ENCODE data around the gene MRAS. TPM values are rescaled to one million over a fixed set of nuclear protein-coding genes. Genes with fewer than 3 reads are reported as not detected.

MRAS gene
- total RNA-seq, 2 donors from 2014 or later: 81.5 to 102 TPM

DNA sequence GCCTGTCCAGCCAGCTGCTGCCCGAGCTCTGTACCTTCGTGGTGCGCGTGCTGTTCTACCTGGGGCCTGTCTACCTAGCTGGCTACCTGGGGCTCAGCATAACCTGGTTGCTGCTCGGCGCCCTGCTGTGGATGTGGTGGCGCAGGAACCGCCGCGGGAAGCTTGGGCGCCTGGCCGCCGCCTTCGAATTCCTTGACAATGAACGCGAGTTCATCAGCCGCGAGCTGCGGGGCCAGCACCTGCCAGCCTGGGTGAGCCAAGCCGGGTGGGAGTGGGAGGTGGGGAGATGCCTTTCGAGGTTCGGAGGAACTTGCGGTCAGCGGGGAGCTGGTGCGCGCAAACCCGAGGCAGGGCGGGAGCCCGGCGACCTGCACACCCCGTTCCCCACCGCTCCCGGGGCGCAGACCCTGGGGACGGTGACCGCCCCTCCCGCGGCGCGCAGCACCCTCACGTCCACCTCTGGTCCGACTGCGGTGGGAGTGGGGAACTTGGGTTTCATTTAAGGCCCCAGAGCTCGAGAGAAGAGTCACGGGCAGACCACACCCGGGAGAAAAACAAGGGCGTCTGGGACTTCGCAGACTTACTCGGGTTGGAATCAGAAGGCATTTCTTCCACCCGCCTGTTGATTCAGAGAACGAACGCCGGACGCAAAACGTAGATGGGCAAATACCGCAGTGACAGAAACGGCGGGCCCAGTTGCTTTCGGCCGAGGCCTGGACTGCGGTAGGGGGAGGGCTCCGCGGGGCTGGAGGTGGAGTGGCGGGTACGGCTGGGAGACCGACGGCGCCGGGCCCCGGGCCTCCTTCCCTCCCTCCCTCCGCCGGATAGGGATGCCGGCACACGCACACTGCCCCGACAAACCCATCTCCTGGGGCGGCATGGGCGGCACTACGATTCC lies 86.7 kb downstream of the MRAS start:
- intact Hi-C loops (cut with DNase I): no loop called here
- DNase-seq (ENCODE audit: low spot score): no peak

DNA sequence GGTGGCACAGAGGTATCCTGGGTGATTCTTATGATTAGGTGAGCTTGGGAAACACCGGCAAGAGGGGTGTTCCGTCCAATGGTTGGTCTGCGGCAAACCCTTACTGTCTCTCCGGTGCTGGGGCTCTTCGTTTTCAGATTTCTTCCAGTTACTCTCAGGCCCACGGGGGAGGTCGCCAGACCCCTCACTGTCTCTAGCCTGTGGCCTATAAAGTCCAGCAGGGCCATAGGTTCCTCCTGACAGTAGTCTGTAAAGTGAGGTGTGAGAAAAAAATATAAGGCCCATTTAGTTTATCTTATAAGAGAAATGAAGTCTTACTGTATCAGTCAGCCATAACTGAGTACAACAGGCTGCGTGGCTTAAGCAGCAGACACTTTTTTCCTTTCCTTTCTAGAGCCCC lies 87.5 kb downstream of the MRAS start:
- DNase-seq (ENCODE audit: low spot score): no peak
- intact Hi-C loops (cut with DNase I): no loop called here

DNA sequence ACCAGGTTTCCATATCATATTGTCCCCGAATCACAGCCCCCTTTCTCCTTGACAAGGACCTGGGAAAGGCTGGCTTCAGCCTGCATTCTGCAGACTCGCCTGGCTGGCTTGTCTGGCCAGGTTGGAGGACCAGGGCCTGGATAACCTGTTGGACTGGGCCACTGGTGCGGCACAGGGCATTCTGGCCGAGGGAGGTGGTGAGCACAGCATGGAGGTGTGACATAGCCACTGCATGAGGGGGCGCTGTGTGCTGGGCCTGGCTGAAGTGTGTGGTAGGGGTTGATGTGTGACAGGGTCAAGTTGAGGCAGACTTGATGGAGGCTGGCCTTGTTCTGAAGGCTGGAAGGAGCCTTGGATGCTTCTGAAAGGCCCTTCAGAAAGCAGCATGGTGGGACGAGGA lies 88.9 kb downstream of the MRAS start:
- DNase-seq (ENCODE audit: low spot score): no peak
- intact Hi-C loops (cut with DNase I): no loop called here

DNA sequence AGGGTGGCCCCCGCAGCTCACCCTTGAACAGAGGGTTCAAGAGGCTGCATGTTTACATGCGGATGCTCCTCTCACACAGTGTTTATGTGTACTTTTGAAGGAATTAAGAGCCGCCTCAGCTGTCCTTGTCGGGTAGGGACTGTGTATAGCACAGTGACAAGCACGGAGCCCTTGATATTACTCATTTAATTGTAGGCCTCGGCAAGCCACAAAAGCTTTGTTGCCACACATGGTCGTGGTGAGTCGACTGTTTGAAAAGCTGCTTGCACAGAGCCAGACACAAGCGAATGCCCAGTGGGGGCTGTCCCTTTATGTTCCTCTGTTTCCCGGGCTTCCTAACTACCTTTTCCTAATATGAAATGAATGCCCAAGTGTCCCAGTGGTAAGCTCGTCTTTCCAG lies 90.5 kb downstream of the MRAS start:
- intact Hi-C loops (cut with DNase I): no loop called here
- no peak for DNase-seq (ENCODE audit: low spot score)

DNA sequence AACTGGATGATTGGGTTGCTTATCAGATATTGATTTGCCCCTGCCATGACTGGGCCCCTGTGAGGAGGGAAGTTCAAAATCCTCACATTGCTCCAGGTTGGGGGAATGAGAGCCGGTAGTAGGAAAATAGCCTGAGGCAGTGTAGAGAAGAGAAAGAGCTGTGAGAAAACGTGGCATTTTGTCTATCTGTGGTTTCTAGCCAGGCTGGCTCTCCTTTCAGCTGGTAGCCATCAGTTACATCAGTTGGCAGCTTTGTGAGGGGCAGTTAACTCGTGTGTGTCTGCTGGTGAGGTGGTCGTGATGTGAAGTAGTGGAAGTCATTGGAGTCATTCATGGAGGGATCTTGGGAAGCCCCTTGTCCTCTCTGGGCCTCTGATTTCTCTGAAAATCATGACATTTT lies 91.3 kb downstream of the MRAS start:
- DNase-seq (ENCODE audit: low spot score): no peak
- intact Hi-C loops (cut with DNase I): no loop called here

DNA sequence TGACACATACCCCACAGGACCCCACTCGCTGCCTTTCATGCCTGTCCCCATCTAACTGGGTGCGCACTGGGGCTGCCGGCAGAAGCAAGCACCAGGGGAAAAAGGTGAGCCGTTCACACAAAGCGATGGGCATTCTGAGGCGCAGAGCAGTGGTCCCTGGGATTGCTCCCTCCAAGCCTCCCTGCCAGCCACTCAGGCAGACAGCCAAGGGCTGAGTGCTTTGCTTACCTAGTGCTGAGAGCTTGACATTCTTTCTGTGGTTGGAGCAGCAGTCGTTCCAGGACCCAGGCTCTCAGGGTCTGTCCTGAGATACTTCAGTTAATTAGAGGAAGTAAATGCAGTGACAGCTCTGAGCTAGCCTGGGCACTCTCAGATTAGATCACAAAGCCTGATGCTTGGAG lies 91.7 kb downstream of the MRAS start:
- intact Hi-C loops (cut with DNase I): no loop called here
- DNase-seq (ENCODE audit: low spot score): no peak

DNA sequence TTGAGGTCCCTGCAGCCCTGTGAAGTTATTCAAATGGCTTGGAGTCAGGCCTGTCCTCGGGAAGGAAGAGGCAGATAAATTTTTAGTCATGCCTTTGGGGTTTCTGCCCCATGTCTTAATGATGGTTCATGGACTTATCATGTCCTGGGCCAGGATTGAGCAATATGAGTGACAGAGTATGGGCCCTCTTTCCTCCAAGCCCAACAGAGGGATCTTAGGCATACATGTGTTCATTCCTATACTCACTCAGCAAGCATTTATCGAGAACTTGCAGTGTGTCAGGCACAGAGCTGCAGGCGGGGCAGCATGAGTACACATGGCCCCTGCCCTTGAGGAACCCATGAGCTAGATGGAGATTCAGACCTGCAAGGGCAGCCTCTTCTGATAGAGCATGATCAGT lies 92.2 kb downstream of the MRAS start:
- DNase-seq (ENCODE audit: low spot score): no peak
- intact Hi-C loops (cut with DNase I): no loop called here

DNA sequence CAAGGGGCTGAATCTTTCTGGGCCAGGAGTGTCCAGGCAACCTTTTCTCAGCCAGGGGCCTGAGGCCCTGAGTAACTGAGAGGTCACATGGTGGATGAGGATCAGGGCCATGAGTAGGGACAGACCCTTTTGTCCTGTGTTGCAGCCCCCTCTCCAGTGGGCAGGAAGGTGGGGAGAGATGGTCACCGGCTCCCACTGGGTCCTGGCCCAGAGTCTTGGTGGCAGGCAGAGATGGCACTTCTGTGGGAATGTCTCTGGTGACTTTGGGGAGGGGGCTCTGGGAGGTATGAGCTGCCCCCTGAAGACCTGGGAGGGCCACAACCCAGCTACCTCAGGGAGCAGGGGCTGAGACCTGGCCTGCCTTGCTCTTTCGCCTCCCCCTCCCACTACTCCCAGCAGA lies 92.9 kb downstream of the MRAS start:
- intact Hi-C loops (cut with DNase I): no loop called here
- DNase-seq (ENCODE audit: low spot score): no peak

DNA sequence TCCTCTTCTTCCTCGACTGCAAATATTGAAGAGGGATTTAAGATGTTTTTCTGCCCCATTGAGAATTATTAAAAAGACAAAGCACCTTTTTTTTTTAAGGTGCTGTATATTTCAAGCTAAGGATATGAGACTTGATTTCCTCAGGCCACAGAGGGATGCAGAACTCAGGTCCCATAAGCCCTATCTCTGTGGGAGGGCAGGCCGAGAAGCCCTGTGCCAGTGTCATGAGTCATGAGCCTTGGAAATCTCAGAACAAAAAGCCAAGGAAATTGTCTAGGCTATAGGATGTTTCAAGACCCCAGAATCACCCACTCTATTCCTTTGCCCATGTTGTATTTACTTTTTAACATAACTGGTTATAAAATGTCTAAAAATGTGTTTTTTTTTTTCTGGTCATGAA lies 93.4 kb downstream of the MRAS start:
- no peak for DNase-seq (ENCODE audit: low spot score)
- intact Hi-C loops (cut with DNase I): no loop called here

DNA sequence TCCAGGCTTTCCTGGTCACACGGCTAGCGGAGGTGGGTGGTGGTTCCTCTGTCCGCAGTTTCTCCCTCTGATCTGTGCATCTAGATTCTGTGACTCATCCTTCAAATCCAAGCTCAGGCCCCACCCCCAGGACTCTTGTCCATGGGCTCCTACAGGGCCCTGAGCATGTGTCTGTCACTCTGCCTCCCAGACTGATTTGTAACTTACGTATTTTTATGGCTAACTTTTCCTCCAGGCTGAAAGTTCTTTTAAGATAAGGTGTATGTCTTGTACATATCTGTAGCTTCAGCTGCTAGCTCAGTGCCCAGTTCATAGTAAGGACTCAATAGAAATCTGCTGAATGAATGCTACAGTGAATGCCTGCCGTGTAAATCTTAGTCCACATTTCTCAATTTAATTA lies 94.1 kb downstream of the MRAS start:
- intact Hi-C loops (cut with DNase I): no loop called here
- DNase-seq (ENCODE audit: low spot score): peak; percentile 35

DNA sequence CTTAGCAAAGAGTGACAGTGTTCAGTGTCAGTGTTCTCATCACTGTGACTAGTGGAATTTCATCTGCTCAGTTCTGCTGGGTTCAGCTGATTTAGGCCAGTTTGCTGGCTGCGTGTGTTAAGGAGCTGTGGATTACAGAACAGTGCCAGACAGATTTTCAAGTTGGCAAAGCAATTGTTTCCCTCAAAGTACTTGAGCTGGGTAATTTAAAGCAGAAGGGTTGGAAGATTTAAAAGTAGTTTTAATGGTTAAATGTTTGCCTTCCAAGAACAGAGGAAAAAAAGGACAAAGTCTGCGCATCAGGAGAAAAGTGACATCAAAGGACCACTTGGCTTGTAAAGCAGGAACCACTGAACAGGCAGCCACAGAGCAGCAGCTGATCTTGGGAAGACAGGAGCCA lies 94.7 kb downstream of the MRAS start:
- intact Hi-C loops (cut with DNase I): no loop called here
- DNase-seq (ENCODE audit: low spot score): no peak

DNA sequence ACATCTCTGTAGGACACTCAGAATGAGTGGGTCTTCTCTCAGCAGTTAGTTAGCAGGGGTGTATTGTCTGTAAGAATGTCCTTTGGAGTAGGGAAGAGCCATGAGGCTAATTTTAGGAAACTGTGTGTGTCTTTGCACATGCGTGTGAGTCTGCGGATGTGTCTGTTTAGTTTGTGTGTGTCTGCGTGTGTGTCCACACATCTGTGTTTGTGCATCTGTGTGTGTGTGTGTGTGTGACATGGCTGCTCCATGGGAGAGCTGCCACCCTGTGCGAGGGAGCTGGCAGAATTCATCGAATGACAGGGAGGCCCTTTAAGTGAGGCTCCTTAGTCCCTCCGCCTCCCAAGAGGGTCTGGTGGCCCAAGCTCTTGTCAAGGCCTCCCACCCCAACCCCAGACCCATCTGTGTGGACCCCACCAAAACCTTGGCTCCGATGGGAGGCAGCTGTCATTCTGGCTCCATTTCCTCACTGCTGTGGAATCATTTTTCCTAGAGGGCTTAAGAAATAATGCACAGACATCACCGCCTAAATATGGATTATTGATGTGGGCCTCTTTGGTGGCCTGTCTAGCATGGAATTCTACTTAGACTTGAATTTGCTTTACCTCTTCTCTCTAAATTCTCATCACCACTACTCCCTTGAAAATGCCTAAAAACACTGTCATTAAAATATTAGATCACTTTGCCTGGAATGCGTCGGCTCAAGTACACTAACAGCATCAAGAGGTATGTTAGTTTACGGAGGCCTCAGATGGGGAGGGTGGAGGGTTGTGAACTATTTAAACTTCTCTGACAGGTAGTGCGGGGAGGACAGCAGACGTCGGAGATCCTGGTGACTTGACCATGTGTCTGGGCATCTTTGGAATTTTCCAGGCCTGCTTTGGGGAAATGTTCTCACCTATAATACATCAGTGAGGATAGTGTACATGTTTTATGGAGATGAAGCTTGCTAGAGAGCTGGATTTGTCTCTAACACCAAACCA lies 95.4 kb downstream of the MRAS start:
- intact Hi-C loops (cut with DNase I): no loop called here

DNA sequence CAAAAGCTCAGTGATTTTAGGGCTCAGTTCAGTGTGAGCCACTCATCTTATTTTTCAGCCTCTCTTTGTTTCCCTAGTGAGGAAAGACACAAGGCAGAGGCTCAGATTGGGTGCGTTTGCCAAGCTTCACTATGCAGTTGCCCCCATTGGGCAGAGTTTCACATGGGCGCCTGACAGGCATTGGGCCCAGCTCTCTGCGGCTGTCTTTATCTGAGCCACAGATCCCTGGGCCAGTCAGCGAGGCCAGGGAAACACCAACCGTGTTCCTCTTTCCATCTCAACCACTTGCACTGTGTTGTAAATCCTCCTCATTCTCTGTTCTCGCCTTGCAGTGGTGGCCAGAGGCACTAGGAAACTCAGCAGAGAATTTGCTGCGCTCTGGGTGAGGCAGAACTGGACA lies 96.9 kb downstream of the MRAS start:
- no peak for DNase-seq (ENCODE audit: low spot score)
- intact Hi-C loops (cut with DNase I): no loop called here

More for the DNA sequence above, 95.4 kb downstream of the MRAS start:
- DNase-seq (ENCODE audit: low spot score): peak; percentile 40

DNA sequence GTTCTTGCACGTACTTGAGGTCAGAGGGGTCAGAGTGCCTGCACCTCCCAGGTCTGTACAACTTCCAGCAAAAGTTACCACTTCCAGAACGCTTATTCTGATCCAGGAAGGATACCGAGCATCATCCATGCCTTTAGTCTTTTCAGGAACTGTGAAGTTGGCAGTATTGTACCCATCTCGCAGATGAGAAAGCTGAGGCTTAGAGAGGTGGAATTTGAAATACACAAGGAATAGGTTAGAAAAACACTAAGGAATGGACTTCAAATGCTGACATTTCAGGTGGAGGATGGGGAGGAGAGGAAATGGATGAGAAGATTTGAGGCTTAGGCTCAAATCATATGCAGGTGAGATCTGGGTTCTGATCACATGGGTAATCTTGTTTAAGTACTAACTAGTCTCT lies 97.3 kb downstream of the MRAS start:
- intact Hi-C loops (cut with DNase I): no loop called here
- peak; percentile 17 for DNase-seq (ENCODE audit: low spot score)

DNA sequence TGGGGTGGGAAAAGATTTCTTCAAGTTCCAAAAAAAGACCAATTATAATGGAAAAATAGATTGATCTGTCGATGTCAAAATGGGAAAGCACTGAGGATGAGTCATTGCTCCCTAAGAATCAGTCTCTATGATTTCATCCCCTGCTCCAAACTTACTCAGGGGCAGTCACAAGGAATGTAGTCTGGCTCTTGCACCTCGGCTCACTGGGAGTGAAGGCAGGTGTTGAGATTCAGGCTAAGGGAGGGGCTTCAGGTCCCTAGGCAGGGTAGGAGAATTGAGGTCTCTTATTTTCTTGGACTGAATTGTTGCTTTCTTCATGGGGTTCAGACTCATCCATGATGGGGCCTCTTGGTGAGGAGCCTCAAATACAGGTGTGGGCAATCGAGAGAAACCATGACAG lies 100.3 kb downstream of the MRAS start:
- intact Hi-C loops (cut with DNase I): no loop called here
- DNase-seq (ENCODE audit: low spot score): peak; percentile 53

DNA sequence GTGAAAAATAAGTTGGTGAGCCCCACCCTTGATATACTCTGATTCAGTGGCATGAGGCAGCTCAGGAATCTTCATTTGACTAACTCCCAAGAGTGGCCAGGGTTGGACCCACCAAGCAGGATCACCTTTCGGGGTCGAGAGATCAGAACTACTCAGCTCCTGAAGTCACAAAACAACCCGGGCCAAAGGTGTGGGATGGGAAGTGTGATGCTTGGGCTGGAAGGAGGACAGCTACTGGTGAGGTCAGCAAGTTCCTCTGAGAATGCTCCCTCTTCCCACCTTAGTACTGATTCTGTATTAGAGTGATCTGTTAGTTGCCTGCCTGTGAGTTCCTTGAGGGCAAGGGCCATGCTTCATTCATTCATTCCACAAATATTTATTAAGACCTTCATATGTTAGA lies 101.1 kb downstream of the MRAS start:
- intact Hi-C loops (cut with DNase I): no loop called here
- peak; percentile 53 for DNase-seq (ENCODE audit: low spot score)

DNA sequence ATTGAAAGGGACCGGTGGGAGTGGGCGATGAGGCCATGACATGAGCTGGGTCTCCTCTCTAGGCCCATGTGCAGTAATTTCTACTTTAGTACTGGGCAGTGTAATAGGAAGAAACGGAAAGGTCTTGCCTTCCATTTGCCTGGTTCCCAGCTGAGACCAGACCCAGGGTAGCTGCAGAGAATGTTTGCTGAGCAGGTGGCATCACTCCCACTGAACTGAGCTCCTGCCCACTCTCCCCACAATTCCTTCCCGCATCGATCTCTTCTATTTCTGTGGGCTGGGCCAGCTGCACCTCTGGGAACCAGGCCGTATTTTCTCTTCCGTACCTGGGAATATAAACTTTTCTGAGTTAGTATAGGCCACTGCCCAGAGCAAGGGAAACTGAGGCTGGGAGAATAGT lies 101.8 kb downstream of the MRAS start:
- intact Hi-C loops (cut with DNase I): no loop called here
- peak; percentile 29 for DNase-seq (ENCODE audit: low spot score)

DNA sequence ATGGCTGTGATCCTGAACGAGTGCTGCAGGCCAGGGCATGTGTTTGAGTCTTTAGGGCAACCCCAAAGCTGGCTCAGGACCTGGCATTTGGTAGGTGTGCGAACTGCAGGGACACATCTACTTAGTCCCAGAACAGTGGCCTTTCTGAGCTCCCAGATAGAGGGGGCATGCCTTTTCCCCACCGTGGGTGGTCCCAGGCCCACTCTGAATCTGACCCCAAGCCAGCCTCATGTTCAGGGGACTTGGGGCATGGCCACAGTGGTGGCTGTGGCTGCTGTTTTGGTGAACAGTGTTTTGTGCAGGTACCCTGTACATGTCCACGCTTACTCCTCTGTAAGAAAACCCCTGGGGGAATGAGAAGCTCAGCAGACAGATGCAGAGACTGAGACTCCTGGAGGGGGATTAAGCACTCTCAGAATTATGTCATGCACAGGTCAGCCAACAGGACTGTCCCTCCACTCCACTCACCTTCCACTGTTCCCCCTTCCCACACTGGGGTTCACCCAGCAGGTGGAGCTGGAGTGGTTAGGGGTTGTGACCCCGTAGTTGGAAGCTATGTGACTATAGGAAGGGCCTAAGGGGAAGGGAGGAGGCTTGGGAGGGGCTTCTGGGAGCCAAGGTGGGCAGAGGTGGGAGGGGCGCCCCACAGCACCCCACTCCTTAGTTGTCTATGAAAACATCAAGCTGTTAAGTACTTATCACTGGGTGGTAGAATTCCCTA lies 102.5 kb downstream of the MRAS start:
- peak; percentile 64 for DNase-seq (ENCODE audit: low spot score)

DNA sequence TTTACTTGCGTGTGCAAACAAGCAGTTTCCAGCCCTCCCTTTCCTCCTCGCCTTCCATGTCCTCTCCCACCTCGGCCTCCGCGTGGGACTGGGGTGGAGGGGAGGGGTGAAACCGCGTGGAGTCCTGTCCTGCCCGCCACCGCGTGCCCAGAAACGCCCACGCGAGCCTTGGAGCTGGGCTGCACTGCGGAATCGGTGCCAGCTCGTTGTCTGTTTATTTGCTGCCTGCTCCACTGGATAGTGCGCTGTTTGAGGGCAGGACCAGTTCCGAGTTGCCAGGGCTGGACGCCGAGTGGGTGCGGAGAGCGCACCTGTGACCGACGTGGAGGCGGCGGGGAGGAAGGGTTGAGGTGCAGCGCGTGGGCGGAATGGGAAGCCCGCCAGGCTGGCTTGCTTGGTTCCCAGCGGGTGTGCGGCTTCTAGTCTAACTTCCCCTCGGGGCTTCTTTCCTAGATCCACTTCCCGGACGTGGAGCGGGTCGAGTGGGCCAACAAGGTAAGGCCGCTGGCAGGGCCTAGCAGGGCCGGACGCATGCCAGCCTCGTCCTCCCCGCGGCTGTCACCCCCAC lies 103.3 kb downstream of the MRAS start:
- DNase-seq (ENCODE audit: low spot score): peak; percentile 62
- intact Hi-C loops (cut with DNase I): no loop called here

More for the DNA sequence above, 102.5 kb downstream of the MRAS start:
- intact Hi-C loops (cut with DNase I): no loop called here

All from posterior vena cava (tissue), 2 donors.